NCI-H82 treated with DMSO at 0.1 percent for 48 hours (cell line): ENCODE results near the gene PRKAA1.

Source experiments
- DNase-seq: peaks from one replicate; lab custom pipeline; 2025; ENCODE audit not compliant: unreplicated experiment; lab: John Stamatoyannopoulos, UW

Gene PRKAA1

GRCh38 chr5:40781843-40782409 lies 16.2 kb downstream of the PRKAA1 start:
- no peak for DNase-seq

- DNase-seq = no peak
Measured at GRCh38 chr5:40780858-40781257, 17.3 kb downstream of the PRKAA1 start.

GRCh38 chr5:40780199-40780598 lies 18.0 kb downstream of the PRKAA1 start:
- DNase-seq = no peak

- DNase-seq = no peak
Measured at GRCh38 chr5:40779561-40779960, 18.6 kb downstream of the PRKAA1 start.

GRCh38 chr5:40778133-40778532 lies 20.0 kb downstream of the PRKAA1 start:
- DNase-seq = no peak

- DNase-seq = no peak
Measured at GRCh38 chr5:40776658-40776977, 21.6 kb downstream of the PRKAA1 start.

- no peak for DNase-seq
Measured at GRCh38 chr5:40775846-40776657, 22.1 kb downstream of the PRKAA1 start.

- no peak for DNase-seq
Measured at GRCh38 chr5:40775085-40775845, 22.9 kb downstream of the PRKAA1 start.

- DNase-seq = no peak
Measured at GRCh38 chr5:40774623-40775022, 23.6 kb downstream of the PRKAA1 start.

GRCh38 chr5:40770764-40771163 lies 27.4 kb downstream of the PRKAA1 start:
- no peak for DNase-seq

GRCh38 chr5:40762705-40763104 lies 35.5 kb downstream of the PRKAA1 start:
- no peak for DNase-seq

GRCh38 chr5:40757400-40757799 lies 40.8 kb downstream of the PRKAA1 start:
- DNase-seq = no peak

- DNase-seq = peak; percentile 76
Measured at GRCh38 chr5:40755407-40756365, 42.5 kb downstream of the PRKAA1 start, which contains the start of gene TTC33. TTC33 (minus strand) TSS chr5:40755961; CDS start chr5:40747018, 8,943 bp downstream.

GRCh38 chr5:40755093-40755406 lies 43.1 kb downstream of the PRKAA1 start:
- peak; percentile 55 for DNase-seq

- no peak for DNase-seq
Measured at GRCh38 chr5:40754381-40755092, 43.6 kb downstream of the PRKAA1 start.

- no peak for DNase-seq
Measured at GRCh38 chr5:40746703-40747102, 51.5 kb downstream of the PRKAA1 start.

- no peak for DNase-seq
Measured at GRCh38 chr5:40743771-40744170, 54.4 kb downstream of the PRKAA1 start.

GRCh38 chr5:40738502-40738901 lies 59.7 kb downstream of the PRKAA1 start:
- no peak for DNase-seq

GRCh38 chr5:40736103-40736875 lies 61.9 kb downstream of the PRKAA1 start:
- peak; percentile 20 for DNase-seq

- DNase-seq = no peak
Measured at GRCh38 chr5:40735609-40736008, 62.6 kb downstream of the PRKAA1 start.
